Measurements from ENCODE around the gene PPP1R9A. TPM values are rescaled to one million over a fixed set of nuclear protein-coding genes. Genes with fewer than 3 reads are reported as not detected.

PPP1R9A gene
- total RNA-seq, 1 experiment from 2014 or later: 6.3 TPM

- intact Hi-C loops (cut with micrococcal nuclease): no loop called here
- Mint-ChIP-seq H3K9me3 (ENCODE audit: unreplicated experiment) (no peaks in the 10 kb centered on the region), H3K36me3 (ENCODE audit: insufficient read depth, unreplicated experiment) (no peaks in the 10 kb centered on the region), H3K4me3 (ENCODE audit: unreplicated experiment) (no peak overlapping the region), H3K27me3 (ENCODE audit: insufficient read depth, unreplicated experiment) (peaks cover 28% of the 10 kb centered on the region), H3K27ac (ENCODE audit: low read depth, unreplicated experiment) (no peak overlapping the region), H3K4me1 (ENCODE audit: insufficient read depth, unreplicated experiment) (peaks cover 5% of the 10 kb centered on the region)
- TF ChIP-seq CTCF (IDR thresholded peaks at IDR 0.05; ENCODE audit: unreplicated experiment): no peak
- CTCF ChIA-PET: interaction anchor here (1.0 to 2.2 kb wide), 3 partner anchors 20 to 250 kb away, joined by 3 to 6 read pairs (median 4); no protein-coding TSS in a partner anchor
- peak; percentile 64 for DNase-seq (ENCODE audit: unreplicated experiment)
- POLR2A ChIA-PET: no interaction called here
- no TSS peak for BruUV-seq (replicated peaks)
These were observed 368.7 kb downstream of the PPP1R9A start for GRCh38 chr7:95276114-95276513.

- intact Hi-C loops (cut with micrococcal nuclease): no loop called here
- no peak for DNase-seq (ENCODE audit: unreplicated experiment)
- H3K27me3 Mint-ChIP-seq (ENCODE audit: insufficient read depth, unreplicated experiment): peaks cover 22% of the 10 kb centered on the region
- ChIA-PET CTCF (interaction anchor here (0.9 kb wide), 1 partner anchor 117 kb away, joined by 3 read pairs; the partner anchor contains the start of gene PON3), POLR2A (no interaction called here)
- BruUV-seq (replicated peaks): no TSS peak
- H3K4me1 Mint-ChIP-seq (ENCODE audit: insufficient read depth, unreplicated experiment): no peaks in the 10 kb centered on the region
- H3K9me3 Mint-ChIP-seq (ENCODE audit: unreplicated experiment): no peaks in the 10 kb centered on the region
- no peak for TF ChIP-seq CTCF (IDR thresholded peaks at IDR 0.05; ENCODE audit: unreplicated experiment)
- no peak overlapping the region for H3K4me3 Mint-ChIP-seq (ENCODE audit: unreplicated experiment)
- no peak overlapping the region for H3K27ac Mint-ChIP-seq (ENCODE audit: low read depth, unreplicated experiment)
- H3K36me3 Mint-ChIP-seq (ENCODE audit: insufficient read depth, unreplicated experiment): no peaks in the 10 kb centered on the region
These were observed 372.0 kb downstream of the PPP1R9A start for GRCh38 chr7:95279417-95279816.

GRCh38 chr7:95286096-95286495 lies 378.7 kb downstream of the PPP1R9A start:
- H3K4me3 Mint-ChIP-seq (ENCODE audit: unreplicated experiment): no peak overlapping the region
- CTCF ChIA-PET: interaction anchor here (1.0 to 1.2 kb wide), 3 partner anchors 14 to 39 kb away, joined by 3 to 6 read pairs (median 4); no protein-coding TSS in a partner anchor
- POLR2A ChIA-PET: no interaction called here
- H3K4me1 Mint-ChIP-seq (ENCODE audit: insufficient read depth, unreplicated experiment): no peaks in the 10 kb centered on the region
- H3K36me3 Mint-ChIP-seq (ENCODE audit: insufficient read depth, unreplicated experiment): peaks cover 5% of the 10 kb centered on the region
- H3K27ac Mint-ChIP-seq (ENCODE audit: low read depth, unreplicated experiment): no peak overlapping the region
- no TSS peak for BruUV-seq (replicated peaks)
- intact Hi-C loops (cut with micrococcal nuclease): no loop called here
- no peak for DNase-seq (ENCODE audit: unreplicated experiment)
- H3K9me3 Mint-ChIP-seq (ENCODE audit: unreplicated experiment): no peaks in the 10 kb centered on the region
- peaks cover 27% of the 10 kb centered on the region for H3K27me3 Mint-ChIP-seq (ENCODE audit: insufficient read depth, unreplicated experiment)
- no peak for TF ChIP-seq CTCF (IDR thresholded peaks at IDR 0.05; ENCODE audit: unreplicated experiment)

- TF ChIP-seq CTCF (IDR thresholded peaks at IDR 0.05; ENCODE audit: unreplicated experiment): no peak
- Mint-ChIP-seq H3K4me1 (ENCODE audit: insufficient read depth, unreplicated experiment) (no peaks in the 10 kb centered on the region), H3K36me3 (ENCODE audit: insufficient read depth, unreplicated experiment) (peaks cover 5% of the 10 kb centered on the region), H3K27ac (ENCODE audit: low read depth, unreplicated experiment) (no peak overlapping the region), H3K27me3 (ENCODE audit: insufficient read depth, unreplicated experiment) (peaks cover 26% of the 10 kb centered on the region), H3K4me3 (ENCODE audit: unreplicated experiment) (no peak overlapping the region), H3K9me3 (ENCODE audit: unreplicated experiment) (no peaks in the 10 kb centered on the region)
- ChIA-PET POLR2A (no interaction called here), CTCF (no interaction called here)
- intact Hi-C loops (cut with micrococcal nuclease): no loop called here
- no peak for DNase-seq (ENCODE audit: unreplicated experiment)
- BruUV-seq (replicated peaks): no TSS peak
These were observed 382.9 kb downstream of the PPP1R9A start for GRCh38 chr7:95290166-95290830.
